GM19035 (cell line): ENCODE results near the gene UNC13C.
A peak's percentile ranks its signal among the peaks of the same experiment; 100 is the strongest.

Experiments used
- ATAC-seq: cut with Tn5 transposase; IDR thresholded peaks from one replicate; pipeline ENCODE4 v1.9.1; 2021; ENCODE audit not compliant: unreplicated experiment

UNC13C gene

DNA sequence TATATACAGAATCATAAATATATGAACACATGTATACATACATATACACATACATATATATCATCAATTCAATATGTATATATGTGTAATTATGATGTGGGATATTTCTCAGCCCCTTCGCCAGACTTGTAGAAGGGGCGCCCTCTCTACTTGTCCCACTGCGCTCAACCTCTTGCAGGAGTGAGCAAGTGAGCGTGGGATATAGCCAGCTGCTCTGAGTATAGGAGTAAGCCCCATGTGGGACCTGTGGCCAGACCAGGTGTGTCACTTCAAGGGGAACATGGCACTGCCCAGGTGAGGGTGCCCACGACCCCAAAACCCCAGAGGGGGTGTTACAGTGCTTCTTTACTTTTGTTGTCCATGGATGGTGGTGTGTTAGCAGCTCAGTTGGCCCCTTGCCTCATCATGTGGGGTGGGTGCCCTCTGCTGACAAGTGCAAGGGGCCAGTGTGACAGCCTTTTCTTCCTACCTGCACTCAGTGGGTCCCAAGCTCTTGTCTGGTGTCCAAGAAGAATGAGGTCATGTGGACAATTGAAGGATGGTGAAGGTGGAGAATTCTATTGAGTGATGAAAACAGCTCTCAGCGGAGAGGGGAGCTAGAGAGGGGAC lies 304.1 kb downstream of the UNC13C start:
- no peak for ATAC-seq

DNA sequence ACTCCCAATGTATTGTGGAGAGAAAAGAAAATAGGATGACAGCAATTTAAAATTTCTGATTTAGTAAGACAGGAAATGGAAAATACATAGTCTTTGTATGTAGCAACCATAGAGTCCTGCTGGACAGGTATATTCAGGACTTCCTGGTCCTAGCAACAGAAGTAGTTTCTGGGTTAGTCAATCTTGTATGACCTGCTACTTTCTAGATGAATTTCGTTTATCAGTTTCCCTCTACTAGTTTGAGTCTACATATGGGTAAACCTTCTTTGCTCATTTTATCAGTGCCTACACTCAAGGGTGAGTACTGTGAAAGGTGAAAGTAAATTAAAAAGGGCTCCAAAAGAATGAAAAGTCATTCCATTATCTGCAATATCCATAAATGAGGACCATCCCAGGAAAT lies 309.8 kb downstream of the UNC13C start:
- no peak for ATAC-seq

DNA sequence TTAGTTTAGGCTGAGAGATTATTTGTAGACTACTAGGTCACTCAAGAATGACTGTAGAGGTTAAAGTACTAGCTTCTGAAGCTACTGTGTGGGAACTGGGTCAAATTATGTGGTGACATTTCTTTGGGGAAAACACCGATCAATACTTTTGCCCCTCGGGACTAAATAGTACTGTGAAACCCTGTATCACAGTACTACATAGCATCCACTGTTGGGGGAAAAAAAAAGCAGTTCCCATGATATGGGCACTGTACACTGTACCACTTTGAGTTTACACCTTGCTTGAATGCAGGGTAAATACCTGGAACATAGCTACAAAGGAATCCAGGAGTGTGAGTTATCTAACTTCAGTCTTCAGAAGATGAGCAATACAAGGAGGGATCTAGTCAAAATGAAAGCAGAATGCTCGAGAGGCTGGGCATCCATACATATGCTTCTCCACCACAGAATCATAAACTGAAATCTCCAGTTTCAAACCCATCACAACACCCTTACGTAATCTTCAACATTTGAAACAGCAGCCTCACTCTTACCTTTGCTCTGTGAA lies 311.4 kb downstream of the UNC13C start:
- peak; percentile 83 for ATAC-seq

DNA sequence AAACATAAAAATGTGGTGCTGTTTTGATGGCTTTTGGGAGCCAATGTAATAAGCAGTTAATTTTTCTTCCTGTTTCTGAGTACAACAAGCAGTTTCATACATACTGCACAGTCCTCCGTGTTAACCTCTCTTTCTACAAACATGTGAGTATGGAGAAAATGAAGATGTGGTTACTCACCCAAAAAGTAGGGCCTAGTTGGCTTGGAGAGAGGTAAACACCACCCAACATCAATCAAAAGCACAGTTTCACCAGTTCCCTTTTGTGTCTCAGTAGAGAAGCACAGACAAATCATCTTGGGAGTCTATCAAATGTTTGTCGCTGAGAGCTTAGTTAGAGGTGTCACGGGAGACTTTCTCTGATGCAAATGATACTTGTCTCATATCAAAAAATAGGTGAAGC lies 320.2 kb downstream of the UNC13C start:
- no peak for ATAC-seq

DNA sequence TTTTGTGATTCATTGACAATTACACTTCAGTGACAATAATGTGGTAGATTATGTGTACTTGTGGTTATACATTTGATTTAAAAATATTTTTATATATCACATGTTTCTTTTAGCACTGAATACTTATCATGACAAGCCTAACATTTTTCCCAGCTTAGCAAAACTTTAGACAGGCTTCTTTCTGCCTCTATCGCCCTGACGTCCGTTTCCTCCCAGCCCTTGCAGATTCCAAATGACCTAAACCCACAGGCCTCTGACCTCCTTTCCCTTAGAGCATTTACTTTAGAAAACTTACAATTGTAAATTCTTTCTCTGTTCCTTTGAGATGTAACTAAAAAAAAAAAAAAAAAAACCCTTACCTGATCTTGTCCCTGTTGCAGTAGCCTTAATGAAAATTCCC lies 326.1 kb downstream of the UNC13C start:
- ATAC-seq: no peak

DNA sequence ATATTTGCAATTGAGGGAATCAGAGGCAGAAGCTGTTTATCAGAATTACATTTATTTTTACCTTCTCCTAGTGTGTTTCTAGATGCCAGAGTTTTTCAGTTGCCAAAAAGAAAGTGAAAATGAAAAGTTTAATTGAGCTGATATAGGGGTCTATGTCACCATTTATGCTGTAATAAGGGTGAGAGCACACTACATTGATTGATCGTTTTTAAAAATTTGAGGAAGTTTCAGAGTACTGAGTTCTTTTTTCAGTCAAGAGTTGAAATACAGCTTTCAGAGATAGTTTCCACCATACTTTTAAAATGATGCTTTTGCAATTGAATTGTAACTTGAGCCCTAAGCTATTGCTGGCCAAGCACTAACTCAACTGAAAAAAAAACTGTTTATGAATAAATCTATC lies 326.9 kb downstream of the UNC13C start:
- no peak for ATAC-seq

DNA sequence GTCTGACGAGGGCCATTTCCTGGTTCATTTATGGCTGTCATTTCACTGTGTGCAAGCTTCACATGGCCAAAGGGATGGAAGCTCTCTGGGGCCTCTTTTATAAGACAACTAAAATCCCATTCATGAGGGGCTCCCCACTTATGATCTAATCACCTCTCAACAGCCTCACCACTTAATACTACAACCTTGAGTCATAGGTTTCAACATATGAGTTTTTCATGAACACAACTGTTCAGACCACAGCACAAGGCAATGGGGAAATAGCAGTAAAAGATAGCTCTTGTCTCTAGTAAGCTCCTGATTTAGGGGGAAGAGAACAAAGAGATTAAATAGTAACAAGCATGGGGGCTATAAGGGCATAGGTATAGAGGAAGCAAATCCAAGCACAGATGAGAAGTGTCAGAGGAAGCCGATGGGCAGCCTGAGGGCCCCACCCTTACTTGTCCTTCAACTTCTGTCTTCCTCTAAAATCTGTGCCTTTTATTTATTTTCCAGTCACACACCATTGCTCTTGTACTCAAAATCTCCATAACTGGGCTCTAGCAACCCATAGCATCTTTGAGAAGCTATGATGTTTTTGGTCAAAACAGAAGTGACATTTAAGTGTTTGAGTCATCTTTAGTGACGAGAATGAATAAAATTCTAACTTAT lies 329.1 kb downstream of the UNC13C start:
- no peak for ATAC-seq

DNA sequence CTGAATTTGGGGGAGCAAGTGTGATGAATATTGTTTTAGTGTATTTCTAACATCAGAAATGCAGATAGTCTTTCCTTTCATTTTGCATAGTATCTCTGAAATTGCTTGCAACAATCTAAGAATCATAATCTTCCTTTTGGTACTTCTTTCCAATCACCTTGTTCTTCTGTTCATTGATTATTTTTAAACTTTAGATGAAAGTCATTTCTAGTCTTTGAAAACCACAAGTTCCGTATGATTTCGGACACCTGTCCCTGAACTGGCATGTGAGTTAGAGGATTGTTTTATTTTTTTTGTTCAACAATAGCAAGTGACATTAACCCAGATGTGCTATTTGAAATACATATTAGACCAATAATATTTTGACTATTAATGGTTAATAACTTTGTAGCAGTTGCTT lies 329.7 kb downstream of the UNC13C start:
- no peak for ATAC-seq

DNA sequence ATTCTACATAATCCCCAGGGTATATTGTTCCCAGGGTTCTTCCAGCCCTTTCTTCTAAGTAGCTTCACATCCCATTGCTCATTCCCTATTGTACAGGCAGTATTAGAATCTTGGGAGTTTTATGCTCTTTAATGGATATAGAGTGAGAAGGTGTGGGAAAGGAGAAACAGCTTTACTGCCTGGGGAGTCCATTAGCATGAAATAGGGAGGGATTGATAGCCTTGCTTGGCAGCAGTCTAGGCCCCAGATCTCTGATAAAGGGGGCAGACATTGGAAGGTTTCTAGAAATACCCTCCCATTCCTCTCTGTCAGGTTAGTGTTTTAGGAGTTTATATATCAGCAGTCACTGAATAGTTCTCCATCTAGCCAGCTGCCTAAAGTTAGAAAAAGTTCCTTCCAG lies 334.3 kb downstream of the UNC13C start:
- ATAC-seq: no peak

DNA sequence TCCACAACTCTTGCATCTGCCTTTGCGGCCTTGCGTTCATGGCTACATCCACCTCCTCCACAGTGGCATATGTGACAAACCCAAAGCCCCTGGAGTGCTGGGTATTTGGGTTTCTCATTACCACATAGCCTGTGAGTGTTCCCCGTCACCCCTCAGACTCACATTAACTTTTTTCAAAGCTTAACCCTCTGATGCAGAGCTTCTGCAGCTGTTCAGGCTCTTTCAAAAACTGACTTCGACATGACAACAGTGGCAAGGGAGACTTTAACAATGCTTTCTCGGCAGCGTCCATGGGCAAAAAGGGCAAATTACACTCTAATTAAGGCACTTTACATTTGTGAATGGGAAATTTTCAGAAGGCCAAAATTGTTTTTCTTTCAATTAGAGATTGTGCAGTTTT lies 343.2 kb downstream of the UNC13C start:
- ATAC-seq: no peak

DNA sequence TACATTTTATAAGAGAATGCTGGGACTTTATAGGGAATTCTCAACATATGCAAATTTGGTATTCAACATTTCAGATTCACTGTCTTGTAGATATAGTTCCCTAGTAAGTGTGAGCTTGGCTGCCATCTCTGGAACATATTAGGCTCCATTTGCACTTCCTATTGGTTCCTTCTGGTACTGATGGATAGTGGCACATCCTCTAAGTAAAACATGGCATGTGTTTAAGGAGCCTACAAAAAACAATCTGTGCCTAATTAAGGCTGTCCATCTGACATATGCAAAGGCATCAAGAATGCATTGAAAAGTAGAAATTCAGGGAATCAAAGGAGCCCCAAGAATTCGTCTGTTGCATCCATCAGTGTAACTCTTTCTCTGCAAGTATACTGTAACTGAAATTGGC lies 344.1 kb downstream of the UNC13C start:
- no peak for ATAC-seq

DNA sequence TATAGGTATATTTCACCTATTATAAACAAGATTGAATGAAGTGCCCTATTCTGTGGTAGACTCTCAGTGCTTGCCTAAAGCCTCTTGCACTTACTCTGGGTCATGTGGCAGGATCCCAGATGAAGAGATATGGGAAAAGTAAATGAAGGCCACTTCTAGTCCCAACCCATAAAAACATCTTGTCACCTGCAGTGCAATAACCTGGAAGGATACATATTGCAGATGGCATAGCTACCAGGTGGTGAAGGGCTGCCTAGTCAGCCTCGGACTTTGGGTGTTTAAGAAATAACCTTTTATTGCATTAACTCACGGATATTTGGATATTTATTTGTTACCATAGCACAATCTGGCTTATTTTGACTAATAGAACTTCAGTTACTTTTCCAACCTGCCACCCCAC lies 367.1 kb downstream of the UNC13C start:
- ATAC-seq: no peak

DNA sequence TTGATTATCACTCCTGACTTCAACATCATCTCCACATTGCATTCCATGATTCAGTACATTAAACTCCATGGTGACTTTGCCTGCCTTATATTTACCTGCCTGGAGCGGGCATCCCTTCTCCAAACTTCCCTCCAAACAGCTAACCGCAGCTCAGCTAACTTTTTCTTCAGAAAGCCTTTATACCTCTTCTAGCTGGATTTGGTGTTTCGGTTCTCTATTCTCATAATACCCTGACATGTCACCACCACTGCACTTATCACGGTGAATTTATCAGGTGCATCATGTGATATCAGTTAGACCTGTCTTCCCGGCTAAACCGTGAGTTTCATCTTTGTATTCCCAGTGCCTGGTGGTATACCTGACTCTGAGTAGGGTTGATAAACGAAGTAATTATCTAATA lies 367.6 kb downstream of the UNC13C start:
- no peak for ATAC-seq

DNA sequence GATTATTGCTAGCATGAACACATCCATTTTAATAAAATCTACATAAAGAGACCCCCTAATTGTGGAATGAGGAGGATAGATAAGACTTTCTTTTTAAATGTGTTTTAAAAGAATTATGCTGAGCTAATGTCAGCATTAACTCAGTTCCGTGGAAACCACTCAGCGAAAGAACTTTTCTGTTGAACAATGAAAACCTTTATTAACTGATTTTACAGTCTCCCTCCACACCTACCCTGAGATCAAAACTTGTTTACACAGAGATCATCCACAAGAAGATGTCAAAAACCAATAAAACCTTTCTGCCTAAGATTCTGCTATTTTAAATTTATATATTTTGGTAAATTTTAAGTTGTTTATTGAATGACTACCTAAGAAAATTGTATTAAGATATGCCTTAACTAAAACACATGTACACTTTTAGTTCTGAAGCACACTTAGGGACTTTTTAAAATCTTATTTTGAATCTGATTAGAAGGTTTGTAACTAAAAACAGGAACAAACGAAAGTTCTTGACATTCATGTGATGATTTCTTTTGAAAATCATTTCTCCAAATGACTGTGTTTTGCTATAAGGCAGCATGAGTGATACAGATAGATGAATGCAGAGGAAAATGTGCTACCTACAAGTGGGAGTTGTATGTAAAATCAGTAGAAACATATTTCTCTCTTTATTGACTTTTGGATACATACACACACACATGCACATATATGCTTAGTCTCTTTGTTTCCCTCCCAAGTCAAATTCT lies 369.0 kb downstream of the UNC13C start:
- ATAC-seq: no peak

DNA sequence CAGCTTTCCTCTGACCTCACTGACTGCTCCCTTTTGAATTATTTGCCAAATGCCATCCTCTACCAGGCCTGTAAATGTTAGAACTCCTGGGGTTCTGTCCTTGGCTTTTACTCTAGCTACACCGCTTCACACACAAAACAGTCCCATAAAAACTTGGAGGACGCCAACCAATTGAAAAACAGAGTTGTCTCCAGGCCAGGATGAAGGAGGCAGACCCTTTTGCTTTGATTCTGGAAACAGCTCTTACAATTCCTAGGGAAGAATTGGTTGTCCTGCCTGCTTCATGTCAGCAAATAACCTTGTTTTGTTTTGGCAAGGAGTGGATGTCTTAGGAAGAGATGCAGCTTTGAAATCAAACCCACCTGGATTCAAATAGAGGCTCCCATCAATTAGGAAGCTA lies 375.5 kb downstream of the UNC13C start:
- ATAC-seq: no peak

DNA sequence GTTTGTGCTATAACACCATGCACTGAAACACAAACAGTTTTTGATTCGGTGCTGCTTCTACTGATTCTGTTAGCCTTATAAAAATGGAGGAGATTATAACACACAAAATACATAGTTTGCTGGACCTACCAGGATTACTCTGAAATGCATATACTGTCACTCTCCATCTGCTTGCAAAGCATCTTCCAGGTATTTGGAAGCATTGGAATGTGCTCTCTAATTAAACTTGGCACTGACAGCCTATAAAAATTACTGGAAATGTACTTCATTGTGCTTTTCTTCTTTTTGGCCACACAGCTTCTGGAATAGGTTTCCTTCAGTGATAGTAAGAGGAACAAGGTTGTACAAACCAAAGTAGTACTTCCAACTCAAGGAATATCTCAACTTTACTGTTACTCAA lies 376.1 kb downstream of the UNC13C start:
- no peak for ATAC-seq

DNA sequence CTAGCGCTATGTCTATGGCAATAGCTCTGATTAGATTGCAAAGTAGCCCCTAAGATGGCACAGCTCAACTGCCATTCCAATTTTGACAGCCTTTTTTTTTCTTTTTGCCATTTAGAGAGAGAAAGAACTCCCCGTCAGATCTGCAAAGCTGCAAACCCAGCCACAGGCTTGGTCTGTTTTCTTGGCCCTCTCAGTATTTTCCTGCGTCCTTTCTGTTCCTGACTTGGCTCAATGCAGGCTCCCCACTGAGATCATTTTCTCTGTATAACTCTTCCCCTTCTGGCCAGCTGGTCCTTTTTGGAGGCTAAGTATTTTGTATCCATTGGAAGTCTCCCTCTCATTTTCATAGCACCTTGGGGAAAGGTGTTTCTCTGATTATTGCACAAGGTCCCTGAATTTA lies 386.7 kb downstream of the UNC13C start:
- no peak for ATAC-seq

DNA sequence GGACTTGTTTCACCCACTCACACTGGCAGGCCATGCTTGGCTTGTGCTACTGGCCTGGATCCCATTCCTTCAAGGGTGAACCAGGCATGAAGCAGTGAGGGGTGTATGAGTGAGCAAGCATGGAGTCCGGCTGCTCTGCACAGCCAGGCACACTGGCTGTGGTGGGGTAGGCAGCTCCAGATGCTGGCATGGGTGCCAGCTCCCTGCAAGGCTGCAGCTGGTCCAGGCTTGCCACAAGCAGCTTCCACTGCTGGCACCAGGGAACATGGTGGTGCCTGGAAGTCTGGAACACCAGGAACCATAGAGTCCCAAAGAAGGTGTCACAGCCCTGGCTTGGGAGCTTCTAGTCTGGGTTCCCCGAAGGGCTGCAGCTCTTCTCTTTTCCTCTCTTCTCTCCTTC lies 395.1 kb downstream of the UNC13C start:
- ATAC-seq: no peak

DNA sequence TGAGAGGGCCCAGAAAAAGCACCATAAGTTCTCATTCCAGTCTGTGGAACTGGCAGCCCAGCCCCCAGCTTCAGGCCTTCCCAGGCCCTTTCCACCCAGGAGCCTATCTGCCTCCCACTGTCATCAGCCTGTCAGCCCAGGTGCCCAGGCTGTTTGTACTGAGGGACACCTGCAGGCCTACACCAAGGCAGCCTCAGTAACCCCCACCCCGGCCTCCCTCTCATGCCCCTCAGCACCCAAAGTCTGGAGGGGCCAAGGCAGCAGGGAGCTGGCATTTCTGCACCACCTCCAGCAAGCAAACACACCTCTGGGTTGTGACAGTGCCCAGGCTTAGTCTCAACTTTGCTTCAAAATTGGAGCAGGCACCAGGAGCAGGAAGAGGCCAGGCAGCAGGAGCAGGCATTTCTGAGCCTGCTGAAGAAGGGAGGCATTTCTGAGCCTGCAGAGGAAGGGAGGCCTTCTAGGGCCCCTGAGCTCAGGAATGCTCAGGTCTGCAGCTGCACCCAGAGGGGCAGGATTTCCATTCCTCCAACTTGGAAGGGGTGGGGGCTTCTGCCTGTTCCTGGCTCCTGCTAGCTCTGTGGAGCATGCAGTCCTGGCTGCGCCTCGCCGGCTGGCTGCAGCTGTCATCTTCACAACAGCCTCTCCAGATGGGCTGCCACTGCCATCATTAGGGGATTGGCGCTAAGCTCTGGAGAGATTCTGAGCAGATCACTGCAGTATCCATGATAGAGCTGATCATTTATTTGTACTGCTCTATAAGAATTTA lies 396.1 kb downstream of the UNC13C start:
- ATAC-seq: no peak

DNA sequence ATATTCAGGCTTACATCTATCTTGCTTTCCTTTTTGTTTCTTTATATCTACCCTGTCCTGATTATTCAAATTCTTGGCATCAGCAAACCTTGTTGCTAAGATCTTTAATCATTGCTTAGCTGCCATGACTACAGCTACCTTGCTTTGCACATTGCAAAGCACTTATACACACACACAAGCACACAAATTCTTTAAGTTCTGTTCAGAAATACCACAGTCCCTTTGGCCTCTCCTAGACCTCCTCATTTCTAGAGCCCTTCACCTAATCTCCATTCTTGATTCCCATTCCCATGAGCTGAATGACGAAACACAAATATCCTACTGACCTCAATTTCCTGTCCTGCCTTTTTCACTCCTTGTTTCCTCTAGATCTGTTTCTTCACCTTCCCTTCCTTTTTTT lies 409.6 kb downstream of the UNC13C start:
- ATAC-seq: no peak

DNA sequence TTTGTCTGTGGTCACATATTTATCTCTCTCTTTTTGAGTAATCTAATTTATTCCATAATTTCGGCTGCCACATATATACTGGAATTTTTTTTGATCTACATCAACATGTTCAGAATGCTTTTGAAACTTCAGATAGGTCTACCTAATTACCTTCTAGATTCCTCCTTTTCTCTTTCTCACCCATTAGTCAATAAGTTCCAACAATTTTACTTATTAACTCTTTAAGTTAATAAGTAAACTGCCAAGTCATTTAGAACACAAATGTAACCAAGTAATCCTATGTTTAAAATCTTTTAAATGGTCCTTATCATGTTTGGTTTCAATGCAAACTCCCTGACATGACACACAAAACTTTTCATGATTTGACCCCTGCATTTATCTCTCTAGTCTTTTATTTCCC lies 410.5 kb downstream of the UNC13C start:
- ATAC-seq: no peak

DNA sequence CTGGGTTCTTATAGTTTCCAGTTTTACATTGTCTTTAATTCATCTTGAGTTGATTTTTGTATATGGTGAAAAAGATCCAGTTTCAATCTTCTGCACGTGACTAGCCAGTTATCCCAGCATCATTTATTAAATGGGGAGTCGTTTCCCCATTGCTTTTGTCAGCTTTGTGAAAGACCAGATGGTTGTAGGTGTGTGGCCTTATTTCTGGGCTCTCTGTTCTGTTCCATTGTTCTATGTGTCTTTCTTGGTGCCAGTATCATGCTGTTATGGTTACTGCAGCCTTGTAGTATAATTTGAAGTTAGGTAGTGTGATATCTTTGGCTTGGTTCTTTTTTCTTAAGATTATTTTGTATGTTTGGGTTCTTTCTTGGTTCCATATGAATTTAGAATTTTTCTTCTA lies 432.2 kb downstream of the UNC13C start:
- no peak for ATAC-seq
